ENCODE results near the gene PDE6H. TPM values are rescaled to one million over a fixed set of nuclear protein-coding genes. Genes with fewer than 3 reads are reported as not detected.

Gene PDE6H
- total and polyA plus RNA-seq, 12 donors = not detected

DNA sequence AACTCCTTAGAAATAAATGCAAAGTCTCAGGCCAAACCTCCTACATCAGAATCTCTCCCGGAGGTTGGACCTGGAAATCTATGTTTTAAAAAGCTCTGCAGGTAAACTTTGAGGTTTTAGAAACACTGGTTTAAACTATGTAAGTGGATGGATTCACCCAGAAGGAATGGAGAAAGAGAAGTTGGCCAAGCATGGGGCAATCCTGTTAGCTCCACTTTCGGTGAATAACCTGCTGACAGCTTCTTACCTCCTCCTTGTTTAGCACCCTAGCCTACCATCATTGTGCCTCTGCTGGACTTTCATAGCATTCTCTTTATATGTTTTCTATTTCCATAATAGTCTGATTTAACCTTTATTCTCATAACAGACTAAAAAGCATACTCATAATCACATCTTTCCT lies 8.4 kb upstream of the PDE6H start:
- H3K36me3 ChIP-seq = no peaks in the 10 kb centered on the region
- TF ChIP-seq, protein P1, sequence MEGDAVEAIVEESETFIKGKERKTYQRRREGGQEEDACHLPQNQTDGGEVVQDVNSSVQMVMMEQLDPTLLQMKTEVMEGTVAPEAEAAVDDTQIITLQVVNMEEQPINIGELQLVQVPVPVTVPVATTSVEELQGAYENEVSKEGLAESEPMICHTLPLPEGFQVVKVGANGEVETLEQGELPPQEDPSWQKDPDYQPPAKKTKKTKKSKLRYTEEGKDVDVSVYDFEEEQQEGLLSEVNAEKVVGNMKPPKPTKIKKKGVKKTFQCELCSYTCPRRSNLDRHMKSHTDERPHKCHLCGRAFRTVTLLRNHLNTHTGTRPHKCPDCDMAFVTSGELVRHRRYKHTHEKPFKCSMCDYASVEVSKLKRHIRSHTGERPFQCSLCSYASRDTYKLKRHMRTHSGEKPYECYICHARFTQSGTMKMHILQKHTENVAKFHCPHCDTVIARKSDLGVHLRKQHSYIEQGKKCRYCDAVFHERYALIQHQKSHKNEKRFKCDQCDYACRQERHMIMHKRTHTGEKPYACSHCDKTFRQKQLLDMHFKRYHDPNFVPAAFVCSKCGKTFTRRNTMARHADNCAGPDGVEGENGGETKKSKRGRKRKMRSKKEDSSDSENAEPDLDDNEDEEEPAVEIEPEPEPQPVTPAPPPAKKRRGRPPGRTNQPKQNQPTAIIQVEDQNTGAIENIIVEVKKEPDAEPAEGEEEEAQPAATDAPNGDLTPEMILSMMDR (IDR thresholded peaks at IDR 0.05) = no peak
- peak overlapping the region in 1 of 10 donors; percentile 95 for H3K27ac ChIP-seq
- ATAC-seq = no peak
- no peak for DNase-seq
- WGBS, 2 donors = 85 to 94% methylated on average over 2 of the region's 2 CpGs
- H3K27me3 ChIP-seq = no peaks in the 10 kb centered on the region
- intact Hi-C loops (cut with DNase I) = no loop called here
- no peaks in the 10 kb centered on the region for H3K9me3 ChIP-seq
- peaks cover 0 to 51% (median 23%) of the 10 kb centered on the region in 9 donors for H3K4me1 ChIP-seq
- no peak overlapping the region for H3K4me3 ChIP-seq

DNA sequence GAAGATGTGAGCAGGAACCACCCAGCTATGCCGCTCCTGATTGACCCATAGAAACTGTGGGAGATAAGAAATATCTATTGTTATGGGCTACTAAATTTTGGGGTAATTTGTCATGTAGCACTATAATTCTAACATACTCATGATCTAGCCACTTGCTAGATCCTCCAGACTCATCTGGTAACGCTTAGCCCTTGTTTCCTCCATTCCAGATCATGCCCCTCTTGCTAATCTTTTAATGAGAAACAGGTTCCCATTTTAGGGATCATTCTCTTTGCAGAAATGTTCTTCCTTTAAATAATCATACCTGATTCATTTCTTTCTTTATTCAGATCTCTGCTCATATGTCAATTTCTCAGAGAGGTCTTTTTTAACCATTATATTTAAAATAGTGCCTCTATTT lies 7.6 kb upstream of the PDE6H start:
- no peaks in the 10 kb centered on the region for H3K9me3 ChIP-seq
- no peak overlapping the region for H3K4me3 ChIP-seq
- DNase-seq (no peak), ATAC-seq (no peak)
- intact Hi-C loops (cut with DNase I) = no loop called here
- TF ChIP-seq, protein P1 (IDR thresholded peaks at IDR 0.05) = no peak
- peaks cover 0 to 43% (median 15%) of the 10 kb centered on the region in 9 donors for H3K4me1 ChIP-seq
- H3K36me3 ChIP-seq = no peaks in the 10 kb centered on the region
- no peaks in the 10 kb centered on the region for H3K27me3 ChIP-seq
- H3K27ac ChIP-seq = no peak overlapping the region
- WGBS, 2 donors = 92 to 93% methylated on average over 2 of the region's 2 CpGs

DNA sequence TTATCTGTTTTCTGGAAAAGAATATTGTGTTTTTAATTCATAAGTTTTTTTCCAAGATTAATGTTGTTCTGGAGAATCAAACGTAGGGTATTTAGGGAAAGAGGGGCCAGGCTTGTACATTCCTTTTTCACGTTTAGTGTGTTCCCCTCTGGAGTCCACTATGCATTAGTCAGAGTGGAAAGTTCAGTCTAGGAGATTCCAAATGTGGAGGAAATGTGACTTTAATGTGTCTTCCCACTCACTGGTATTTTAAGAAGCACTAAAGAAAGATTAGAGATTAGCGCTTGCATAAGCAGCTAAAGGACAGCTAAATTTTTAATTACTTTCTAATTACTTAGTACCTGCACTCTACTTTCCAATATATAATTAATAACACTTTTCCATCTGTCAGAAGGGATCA lies 4.4 kb upstream of the PDE6H start:
- Histone ChIP-seq H3K4me3 (no peak overlapping the region), H3K9me3 (no peaks in the 10 kb centered on the region), H3K27ac (no peak overlapping the region), H3K36me3 (no peaks in the 10 kb centered on the region), H3K4me1 (peaks cover 0 to 15% (median 0%) of the 10 kb centered on the region in 9 donors), H3K27me3 (no peaks in the 10 kb centered on the region)
- DNase-seq = no peak
- TF ChIP-seq, protein P1 (IDR thresholded peaks at IDR 0.05) = no peak
- ATAC-seq = peak in 2 of 8 donors; percentile 28 to 47
- intact Hi-C loops (cut with DNase I) = no loop called here
- WGBS, 2 donors = 53 to 58% methylated on average over 3 of the region's 3 CpGs

DNA sequence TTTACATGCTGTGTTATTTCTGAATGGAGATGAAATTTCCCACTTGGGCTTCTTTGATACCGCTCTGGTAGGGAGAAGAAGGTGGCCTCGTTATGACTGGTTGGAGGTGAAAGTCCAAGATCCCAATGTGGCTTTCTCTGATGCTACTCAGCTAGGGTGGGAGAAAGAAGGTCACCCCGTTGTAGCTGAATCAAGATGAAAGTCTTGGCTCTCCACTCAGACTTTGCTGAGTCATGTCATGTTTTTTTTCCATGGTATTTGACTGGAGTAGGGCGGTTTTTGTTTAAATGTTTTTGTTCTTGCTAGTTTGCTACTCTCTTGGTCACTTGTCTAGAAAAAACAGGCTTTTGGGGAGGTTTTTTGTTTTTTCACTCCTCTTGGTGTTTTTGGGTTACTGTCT lies 2.4 kb upstream of the PDE6H start:
- Histone ChIP-seq H3K4me3 (no peak overlapping the region), H3K36me3 (no peaks in the 10 kb centered on the region), H3K9me3 (no peaks in the 10 kb centered on the region), H3K27ac (no peak overlapping the region), H3K4me1 (peaks cover 0 to 22% (median 0%) of the 10 kb centered on the region in 9 donors), H3K27me3 (no peaks in the 10 kb centered on the region)
- TF ChIP-seq, protein P1 (IDR thresholded peaks at IDR 0.05) = no peak
- no peak for DNase-seq
- WGBS, 2 donors = 78 to 88% methylated on average over 4 of the region's 4 CpGs
- intact Hi-C loops (cut with DNase I) = loop anchor here in 1 of 10 donors (10.0 kb wide), 1 partner anchor 904 kb away; no protein-coding TSS in a partner anchor
- ATAC-seq = no peak

Measured in heart right ventricle (tissue), 16 donors.